IPS-NIHi11 (cell line): Measurements from ENCODE around the gene SLC4A11.

Experiments used
- DNase-seq: peaks from one replicate; pipeline ENCODE4 v3.0.0; 2012; ENCODE audit warnings: mixed read lengths, low spot score

The SLC4A11 gene

GRCh38 chr20:3246682-3247081 lies 7.7 kb upstream of the SLC4A11 start:
- DNase-seq = no peak

GRCh38 chr20:3245711-3246110 lies 6.7 kb upstream of the SLC4A11 start:
- no peak for DNase-seq

- DNase-seq = no peak
Observed at GRCh38 chr20:3245156-3245555, 6.2 kb upstream of the SLC4A11 start.

GRCh38 chr20:3244613-3245012 lies 5.6 kb upstream of the SLC4A11 start:
- DNase-seq = no peak

- DNase-seq = no peak
Observed at GRCh38 chr20:3243718-3244358, 4.8 kb upstream of the SLC4A11 start.

- DNase-seq = no peak
Observed at GRCh38 chr20:3242172-3242692, 3.2 kb upstream of the SLC4A11 start.

GRCh38 chr20:3240776-3241363 lies 1.9 kb upstream of the SLC4A11 start:
- no peak for DNase-seq

GRCh38 chr20:3239867-3240775 lies 1.1 kb upstream of the SLC4A11 start:
- peak; percentile 56 for DNase-seq

GRCh38 chr20:3238616-3239025 lies 369 bp downstream of the SLC4A11 start:
- DNase-seq = peak; percentile 79

- DNase-seq = no peak
Observed at GRCh38 chr20:3237958-3238615, 903 bp downstream of the SLC4A11 start.

GRCh38 chr20:3237011-3237957 lies 1.7 kb downstream of the SLC4A11 start:
- no peak for DNase-seq

GRCh38 chr20:3235666-3236324 lies 3.2 kb downstream of the SLC4A11 start:
- DNase-seq = no peak

- no peak for DNase-seq
Observed at GRCh38 chr20:3233991-3234498, 4.9 kb downstream of the SLC4A11 start.

- DNase-seq = no peak
Observed at GRCh38 chr20:3233131-3233990, 5.6 kb downstream of the SLC4A11 start.

GRCh38 chr20:3231889-3232588 lies 7.0 kb downstream of the SLC4A11 start:
- no peak for DNase-seq

GRCh38 chr20:3231116-3231515 lies 7.9 kb downstream of the SLC4A11 start:
- DNase-seq = no peak

GRCh38 chr20:3229798-3230197 lies 9.2 kb downstream of the SLC4A11 start:
- no peak for DNase-seq

GRCh38 chr20:3229158-3229557 lies 9.8 kb downstream of the SLC4A11 start:
- no peak for DNase-seq

- DNase-seq = no peak
Observed at GRCh38 chr20:3228750-3229032, 10.3 kb downstream of the SLC4A11 start.
